DMS153 treated with DMSO at 0.1 percent for 48 hours (cell line): ENCODE results near the gene CEP57L1.
"Not testable (repeated sequence)": the region's sequence is repeated elsewhere in the genome, so short reads cannot be mapped to it uniquely, and the experiment has no call there.

Source experiments
- DNase-seq: peaks from one replicate; lab custom pipeline; 2025; ENCODE audit not compliant: unreplicated experiment; lab: John Stamatoyannopoulos, UW

CEP57L1 gene

GRCh38 chr6:109104512-109104911 is 9.2 kb downstream of the CEP57L1 start:
- no peak for DNase-seq

GRCh38 chr6:109105681-109106080 is 10.4 kb downstream of the CEP57L1 start:
- DNase-seq, result no peak

GRCh38 chr6:109109663-109110062 is 14.4 kb downstream of the CEP57L1 start:
- DNase-seq, result not testable (repeated sequence)

GRCh38 chr6:109112663-109113062 is 17.4 kb downstream of the CEP57L1 start:
- DNase-seq, result not testable (repeated sequence)

- no peak for DNase-seq
These were observed 22.2 kb downstream of the CEP57L1 start for GRCh38 chr6:109117346-109118035.

- no peak for DNase-seq
These were observed 23.0 kb downstream of the CEP57L1 start for GRCh38 chr6:109118337-109118736.

- no peak for DNase-seq
These were observed 23.6 kb downstream of the CEP57L1 start for GRCh38 chr6:109118871-109119354.

- DNase-seq, result no peak
These were observed 26.1 kb downstream of the CEP57L1 start for GRCh38 chr6:109121411-109121810.

GRCh38 chr6:109124219-109124618 is 28.9 kb downstream of the CEP57L1 start:
- no peak for DNase-seq

GRCh38 chr6:109125504-109125903 is 30.2 kb downstream of the CEP57L1 start:
- DNase-seq, result no peak

GRCh38 chr6:109130065-109130464 is 34.8 kb downstream of the CEP57L1 start:
- DNase-seq, result no peak

- not testable (repeated sequence) for DNase-seq
These were observed 40.3 kb downstream of the CEP57L1 start for GRCh38 chr6:109135600-109135999.

- not testable (repeated sequence) for DNase-seq
These were observed 40.7 kb downstream of the CEP57L1 start for GRCh38 chr6:109136039-109136438.

GRCh38 chr6:109136530-109136929 is 41.2 kb downstream of the CEP57L1 start:
- DNase-seq, result not testable (repeated sequence)

GRCh38 chr6:109139109-109139508 is 43.8 kb downstream of the CEP57L1 start:
- DNase-seq, result no peak

GRCh38 chr6:109142067-109142466 is 46.8 kb downstream of the CEP57L1 start:
- DNase-seq, result not testable (repeated sequence)

GRCh38 chr6:109143191-109143590 is 47.9 kb downstream of the CEP57L1 start:
- DNase-seq, result no peak

- DNase-seq, result not testable (repeated sequence)
These were observed 52.9 kb downstream of the CEP57L1 start for GRCh38 chr6:109148251-109148650.

- DNase-seq, result not testable (repeated sequence)
These were observed 53.4 kb downstream of the CEP57L1 start for GRCh38 chr6:109148716-109149115.

GRCh38 chr6:109153752-109154151 is 58.4 kb downstream of the CEP57L1 start:
- no peak for DNase-seq

GRCh38 chr6:109164331-109164730 is 69.0 kb downstream of the CEP57L1 start:
- DNase-seq, result no peak

- peak; percentile 42 for DNase-seq
These were observed 70.2 kb downstream of the CEP57L1 start for GRCh38 chr6:109165392-109165974.
